Vagina (tissue), 2 donors: ENCODE measurements around the gene PODXL.

ENCODE experiments used
- POLR2A ChIP-seq, 2 donors: fragments of 450-650 bp; IDR thresholded peaks; one replicate each; pipeline ENCODE4 v1.6.1; 2017; ENCODE audit warnings: antibody characterized with exemption in 2 of 2, mild to moderate bottlenecking in 2 of 2, moderate library complexity in 2 of 2
- POLR2AphosphoS5 ChIP-seq, 2 donors: sonication (generic); formaldehyde crosslinking; IDR thresholded peaks; one replicate each; pipeline ENCODE4 v1.9.0; 2017; ENCODE audit warnings: antibody characterized with exemption in 2 of 2, mild to moderate bottlenecking in 2 of 2, low read depth in 1 of 2; ENCODE audit not compliant: insufficient read depth in 1 of 2

GRCh38 chr7:131568510-131568909 lies 12.1 kb upstream of the PODXL start:
- TF ChIP-seq POLR2A (IDR thresholded peaks at IDR 0.05), result no peak
- no peak for TF ChIP-seq POLR2AphosphoS5 (IDR thresholded peaks at IDR 0.05; ENCODE audit: insufficient read depth in 1 of 2, low read depth in 1 of 2)
